Right lobe of liver (tissue), 4 donors: ENCODE measurements around the gene TTC28.

ENCODE experiments used
- CTCF ChIP-seq, 4 donors: fragments of 200-600 bp in 3 of 4; fragments of 450-650 bp in 1 of 4; IDR thresholded peaks; one replicate each; pipeline versions ENCODE4 v1.5.1 to v1.8.0; 2016 to 2022; ENCODE audit warnings: antibody characterized with exemption in 4 of 4, mild to moderate bottlenecking in 2 of 4
- POLR2A ChIP-seq: fragments of 450-650 bp; IDR thresholded peaks from one replicate; pipeline ENCODE4 v1.6.1; 2017; ENCODE audit warnings: antibody characterized with exemption, mild to moderate bottlenecking
- donor health status: DM: no; HTN: no; CAD: no.
- donor health status: DM: no; HTN: no; CAD: no.
- donor health status: DM: no; HTN: yes; CAD: no.

DNA sequence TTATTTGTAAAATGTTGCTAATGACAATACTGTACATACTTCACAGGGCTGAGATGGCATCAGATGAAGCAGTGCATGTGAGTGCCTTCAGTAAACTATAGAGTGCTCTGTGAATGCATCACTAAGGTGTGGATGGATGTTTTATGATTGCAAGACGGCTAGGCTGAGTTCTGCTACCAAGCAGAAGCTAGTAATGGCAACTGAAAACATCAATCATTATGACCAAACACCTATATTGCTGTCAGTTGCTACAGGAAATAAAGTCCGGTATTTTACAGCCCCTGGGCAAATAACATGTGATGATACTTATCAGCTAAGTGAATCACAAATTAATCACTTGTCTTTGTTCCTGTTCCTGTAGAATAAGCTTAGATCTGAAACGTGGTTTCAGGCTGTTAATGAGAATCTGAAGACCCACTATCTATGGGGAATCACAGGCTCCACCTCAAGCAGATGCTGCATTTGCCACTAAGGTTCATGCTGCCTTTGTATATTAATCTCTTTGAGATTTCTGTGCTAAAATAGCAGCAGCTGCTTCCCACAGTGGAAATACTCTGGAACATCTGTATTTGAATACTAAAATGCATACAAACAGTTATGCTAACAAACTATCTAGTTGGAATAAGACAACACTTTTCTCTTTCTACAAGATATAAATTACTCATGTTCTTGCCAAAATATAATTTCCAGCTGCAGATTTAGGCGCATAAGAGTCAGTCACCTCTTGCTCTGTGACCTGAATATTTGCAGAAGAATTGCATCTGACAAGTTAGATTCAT lies 506.6 kb downstream of the TTC28 start:
- TF ChIP-seq CTCF (IDR thresholded peaks at IDR 0.05), result no peak
- no peak for TF ChIP-seq POLR2A
